Hepatocyte (in vitro differentiated cells): ENCODE measurements around the gene CDK17. TPM values are rescaled to one million over a fixed set of nuclear protein-coding genes. Genes with fewer than 3 reads are reported as not detected.

Experiments
- DNase-seq: peaks from one replicate; pipeline ENCODE4 v3.0.0-alpha.2; 2016; ENCODE audit warnings: low spot score
- H2AFZ ChIP-seq: fragments of 200-600 bp; sonication (generic); 2 replicates; pipeline ENCODE4 v1.6.0; 2016; ENCODE audit warnings: antibody characterized with exemption, mild to moderate bottlenecking
- H3K27ac ChIP-seq: fragments of 200-600 bp; sonication (generic); 2 replicates; pipeline ENCODE4 v1.5.1; 2016; ENCODE audit warnings: mild to moderate bottlenecking
- H3K27me3 ChIP-seq: fragments of 200-600 bp; sonication (generic); 2 replicates; pipeline ENCODE4 v1.6.1; 2016
- H3K36me3 ChIP-seq: fragments of 200-600 bp; sonication (generic); replicated peaks from 2 replicates; pipeline ENCODE4 v1.5.1; 2016; ENCODE audit warnings: low read depth; ENCODE audit not compliant: insufficient read depth
- H3K4me1 ChIP-seq: fragments of 200-600 bp; sonication (generic); 2 replicates; pipeline ENCODE4 v1.5.1; 2016; ENCODE audit warnings: mild to moderate bottlenecking, moderate library complexity; ENCODE audit not compliant: insufficient read depth
- H3K4me2 ChIP-seq: fragments of 200-600 bp; sonication (generic); 2 replicates; pipeline ENCODE4 v1.6.0; 2016
- H3K4me3 ChIP-seq: fragments of 200-600 bp; sonication (generic); 2 replicates; pipeline ENCODE4 v1.5.1; 2016; ENCODE audit warnings: mild to moderate bottlenecking
- H3K79me2 ChIP-seq: fragments of 200-600 bp; sonication (generic); 2 replicates; pipeline ENCODE4 v1.6.0; 2017; ENCODE audit warnings: mild to moderate bottlenecking
- H3K9me2 ChIP-seq: fragments of 200-600 bp; sonication (generic); replicated peaks from 2 replicates; pipeline ENCODE4 v1.6.0; 2017; ENCODE audit warnings: mild to moderate bottlenecking; ENCODE audit not compliant: insufficient read depth
- H3K9me3 ChIP-seq: fragments of 200-600 bp; sonication (generic); 2 replicates; pipeline ENCODE4 v1.5.1; 2016; ENCODE audit warnings: low read depth, mild to moderate bottlenecking
- H4K20me1 ChIP-seq: fragments of 200-600 bp; sonication (generic); 2 replicates; pipeline ENCODE4 v1.6.0; 2016; ENCODE audit warnings: mild to moderate bottlenecking; ENCODE audit not compliant: insufficient read depth, poor library complexity, severe bottlenecking
- EZH2 ChIP-seq: fragments of 200-600 bp; sonication (generic); IDR thresholded peaks from 2 replicates; pipeline ENCODE4 v1.6.1; 2016; ENCODE audit warnings: antibody characterized with exemption, mild to moderate bottlenecking, borderline replicate concordance
- EZH2phosphoT487 ChIP-seq: fragments of 200-600 bp; sonication (generic); IDR thresholded peaks from one replicate; pipeline ENCODE4 v1.6.1; 2018; ENCODE audit warnings: antibody characterized with exemption, mild to moderate bottlenecking, low read depth, moderate library complexity; ENCODE audit not compliant: unreplicated experiment, severe bottlenecking
- WGBS: methylation state at CpG from one replicate; pipeline ENCODE4 v1.1.6; 2016; ENCODE audit warnings: low lambda C conversion rate; ENCODE audit errors: missing lambda C conversion rate; 5-methylcytosine and 5-hydroxymethylcytosine counted together
- polyA plus RNA-seq: library from polyadenylated mRNA; unstranded; fragments of >200 nt; fragmentation: Nextera tagmentation; extraction: Ambion mirVana; gene quantifications from 2 replicates; pipeline ENCODE4 v1.2.1, GENCODE V29; 2016
- total RNA-seq: library from RNA; depleted of rRNA; stranded (reverse); fragments of >200 nt; gene quantifications from 2 replicates; pipeline ENCODE4 v1.2.3, GENCODE V29; 2014
- TF ChIP-seq, protein P1 (sequence below): fragments of 200-600 bp; sonication (generic); IDR thresholded peaks from 2 replicates; pipeline ENCODE4 v1.5.1; 2016; ENCODE audit warnings: antibody characterized with exemption, mild to moderate bottlenecking; ENCODE audit not compliant: poor library complexity

CDK17 gene
- total and polyA plus RNA-seq, 2 experiments from 2014 or later = 13.8 to 33.1 TPM

GRCh38 chr12:96249196-96250118 lies 150.8 kb downstream of the CDK17 start:
- TF ChIP-seq EZH2 (no peak), EZH2phosphoT487 (no peak)
- TF ChIP-seq, protein P1, sequence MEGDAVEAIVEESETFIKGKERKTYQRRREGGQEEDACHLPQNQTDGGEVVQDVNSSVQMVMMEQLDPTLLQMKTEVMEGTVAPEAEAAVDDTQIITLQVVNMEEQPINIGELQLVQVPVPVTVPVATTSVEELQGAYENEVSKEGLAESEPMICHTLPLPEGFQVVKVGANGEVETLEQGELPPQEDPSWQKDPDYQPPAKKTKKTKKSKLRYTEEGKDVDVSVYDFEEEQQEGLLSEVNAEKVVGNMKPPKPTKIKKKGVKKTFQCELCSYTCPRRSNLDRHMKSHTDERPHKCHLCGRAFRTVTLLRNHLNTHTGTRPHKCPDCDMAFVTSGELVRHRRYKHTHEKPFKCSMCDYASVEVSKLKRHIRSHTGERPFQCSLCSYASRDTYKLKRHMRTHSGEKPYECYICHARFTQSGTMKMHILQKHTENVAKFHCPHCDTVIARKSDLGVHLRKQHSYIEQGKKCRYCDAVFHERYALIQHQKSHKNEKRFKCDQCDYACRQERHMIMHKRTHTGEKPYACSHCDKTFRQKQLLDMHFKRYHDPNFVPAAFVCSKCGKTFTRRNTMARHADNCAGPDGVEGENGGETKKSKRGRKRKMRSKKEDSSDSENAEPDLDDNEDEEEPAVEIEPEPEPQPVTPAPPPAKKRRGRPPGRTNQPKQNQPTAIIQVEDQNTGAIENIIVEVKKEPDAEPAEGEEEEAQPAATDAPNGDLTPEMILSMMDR = no peak
- H2AFZ ChIP-seq = no peak overlapping the region
- H3K27me3 ChIP-seq = no peaks in the 10 kb centered on the region
- peaks cover 5% of the 10 kb centered on the region for H3K79me2 ChIP-seq
- H3K9me3 ChIP-seq = no peaks in the 10 kb centered on the region
- H3K27ac ChIP-seq = no peak overlapping the region
- no peak overlapping the region for H3K4me3 ChIP-seq
- no peaks in the 10 kb centered on the region for H3K4me1 ChIP-seq
- no peak overlapping the region for H3K4me2 ChIP-seq
- DNase-seq = no peak
- H4K20me1 ChIP-seq = no peaks in the 10 kb centered on the region
- H3K9me2 ChIP-seq = no peaks in the 10 kb centered on the region
- no peaks in the 10 kb centered on the region for H3K36me3 ChIP-seq
- 84% methylated on average over 16 of the region's 16 CpGs for WGBS

- Histone ChIP-seq H4K20me1 (no peaks in the 10 kb centered on the region), H3K4me1 (no peaks in the 10 kb centered on the region), H3K27me3 (no peaks in the 10 kb centered on the region), H3K79me2 (no peaks in the 10 kb centered on the region), H3K27ac (no peak overlapping the region), H3K4me2 (no peak overlapping the region), H3K36me3 (no peaks in the 10 kb centered on the region), H3K4me3 (no peak overlapping the region), H2AFZ (no peak overlapping the region), H3K9me2 (no peaks in the 10 kb centered on the region), H3K9me3 (no peaks in the 10 kb centered on the region)
- no peak for DNase-seq
- WGBS = 90% methylated on average over 17 of the region's 17 CpGs
- TF ChIP-seq EZH2phosphoT487 = no peak
- TF ChIP-seq, protein P1 = no peak
Observed at GRCh38 chr12:96248136-96248931, 151.9 kb downstream of the CDK17 start.

GRCh38 chr12:96247563-96247962 lies 152.7 kb downstream of the CDK17 start:
- Histone ChIP-seq H3K4me1 (no peaks in the 10 kb centered on the region), H3K27me3 (no peaks in the 10 kb centered on the region), H3K9me3 (no peaks in the 10 kb centered on the region), H4K20me1 (no peaks in the 10 kb centered on the region), H2AFZ (no peak overlapping the region), H3K27ac (no peak overlapping the region), H3K36me3 (no peaks in the 10 kb centered on the region), H3K79me2 (no peaks in the 10 kb centered on the region), H3K4me2 (no peak overlapping the region), H3K9me2 (no peaks in the 10 kb centered on the region), H3K4me3 (no peak overlapping the region)
- no peak for DNase-seq
- 95% methylated on average over 13 of the region's 13 CpGs for WGBS
- no peak for TF ChIP-seq EZH2
- TF ChIP-seq EZH2phosphoT487 = no peak
- TF ChIP-seq, protein P1 = no peak
